ENCODE measurements around the gene TMEM132D.

The TMEM132D gene

GRCh38 chr12:129599406-129599805 lies 304.4 kb downstream of the TMEM132D start:
- no peak overlapping the region for H3K4me3 ChIP-seq (ENCODE audit: low read depth, low read length)
- TF ChIP-seq MAX (IDR thresholded peaks at IDR 0.05; ENCODE audit: low read depth, low read length), result no peak
- TF ChIP-seq CTCF (IDR thresholded peaks at IDR 0.05; ENCODE audit: low read depth, low read length), result no peak
- no peak for TF ChIP-seq MYC (IDR thresholded peaks at IDR 0.05; ENCODE audit: low read depth, low read length)
- TF ChIP-seq POLR2A (IDR thresholded peaks at IDR 0.05; ENCODE audit: extremely low read depth, insufficient read length), result no peak
- DNase-seq (ENCODE audit: low read depth), result no peak

- DNase-seq (ENCODE audit: low read depth), result no peak
- H3K4me3 ChIP-seq (ENCODE audit: low read depth, low read length), result no peak overlapping the region
- TF ChIP-seq MAX (IDR thresholded peaks at IDR 0.05; ENCODE audit: low read depth, low read length), result no peak
- TF ChIP-seq CTCF (IDR thresholded peaks at IDR 0.05; ENCODE audit: low read depth, low read length), result no peak
- TF ChIP-seq MYC (IDR thresholded peaks at IDR 0.05; ENCODE audit: low read depth, low read length), result no peak
- TF ChIP-seq POLR2A (IDR thresholded peaks at IDR 0.05; ENCODE audit: extremely low read depth, insufficient read length), result no peak
These were observed 309.7 kb downstream of the TMEM132D start for GRCh38 chr12:129594098-129594497.

GRCh38 chr12:129592449-129592848 lies 311.4 kb downstream of the TMEM132D start:
- H3K4me3 ChIP-seq (ENCODE audit: low read depth, low read length), result no peak overlapping the region
- TF ChIP-seq POLR2A (IDR thresholded peaks at IDR 0.05; ENCODE audit: extremely low read depth, insufficient read length), result no peak
- no peak for TF ChIP-seq MAX (IDR thresholded peaks at IDR 0.05; ENCODE audit: low read depth, low read length)
- no peak for TF ChIP-seq MYC (IDR thresholded peaks at IDR 0.05; ENCODE audit: low read depth, low read length)
- TF ChIP-seq CTCF (IDR thresholded peaks at IDR 0.05; ENCODE audit: low read depth, low read length), result no peak
- DNase-seq (ENCODE audit: low read depth), result no peak

- TF ChIP-seq CTCF (IDR thresholded peaks at IDR 0.05; ENCODE audit: low read depth, low read length), result no peak
- no peak for TF ChIP-seq POLR2A (IDR thresholded peaks at IDR 0.05; ENCODE audit: extremely low read depth, insufficient read length)
- TF ChIP-seq MAX (IDR thresholded peaks at IDR 0.05; ENCODE audit: low read depth, low read length), result no peak
- TF ChIP-seq MYC (IDR thresholded peaks at IDR 0.05; ENCODE audit: low read depth, low read length), result no peak
- DNase-seq (ENCODE audit: low read depth), result no peak
- H3K4me3 ChIP-seq (ENCODE audit: low read depth, low read length), result no peak overlapping the region
These were observed 314.3 kb downstream of the TMEM132D start for GRCh38 chr12:129589503-129589902.

GRCh38 chr12:129588142-129588541 lies 315.7 kb downstream of the TMEM132D start:
- no peak overlapping the region for H3K4me3 ChIP-seq (ENCODE audit: low read depth, low read length)
- DNase-seq (ENCODE audit: low read depth), result no peak
- TF ChIP-seq POLR2A (IDR thresholded peaks at IDR 0.05; ENCODE audit: extremely low read depth, insufficient read length) (no peak), MYC (IDR thresholded peaks at IDR 0.05; ENCODE audit: low read depth, low read length) (no peak), CTCF (IDR thresholded peaks at IDR 0.05; ENCODE audit: low read depth, low read length) (no peak), MAX (IDR thresholded peaks at IDR 0.05; ENCODE audit: low read depth, low read length) (no peak)

GRCh38 chr12:129585296-129585695 lies 318.5 kb downstream of the TMEM132D start:
- TF ChIP-seq POLR2A (IDR thresholded peaks at IDR 0.05; ENCODE audit: extremely low read depth, insufficient read length), result no peak
- no peak for TF ChIP-seq MYC (IDR thresholded peaks at IDR 0.05; ENCODE audit: low read depth, low read length)
- no peak for DNase-seq (ENCODE audit: low read depth)

More at GRCh38 chr12:129585296-129585695, 318.5 kb downstream of the TMEM132D start:
- no peak overlapping the region for H3K4me3 ChIP-seq (ENCODE audit: low read depth, low read length)
